ENCODE data around the gene ACKR1.

DNA sequence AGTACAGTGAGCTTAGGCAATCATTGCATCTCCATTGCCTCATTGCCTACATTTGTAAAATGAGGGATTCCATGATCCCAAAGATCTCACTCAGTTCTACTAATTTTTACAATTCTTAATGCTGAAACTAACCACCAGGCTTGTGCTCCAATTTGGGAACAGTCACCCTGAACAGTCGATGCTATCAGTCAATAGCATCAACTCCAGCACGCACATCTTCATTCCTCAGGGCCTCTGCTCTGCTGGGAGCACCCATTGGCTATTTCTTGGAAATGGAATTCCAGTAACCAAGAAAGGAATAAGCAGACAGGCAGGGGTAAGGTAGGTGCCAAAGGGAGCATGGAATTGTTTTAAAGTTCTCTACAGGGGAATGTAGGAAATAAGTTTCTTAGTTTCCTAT lies 14.2 kb upstream of the ACKR1 start:
- TF ChIP-seq, protein P1, sequence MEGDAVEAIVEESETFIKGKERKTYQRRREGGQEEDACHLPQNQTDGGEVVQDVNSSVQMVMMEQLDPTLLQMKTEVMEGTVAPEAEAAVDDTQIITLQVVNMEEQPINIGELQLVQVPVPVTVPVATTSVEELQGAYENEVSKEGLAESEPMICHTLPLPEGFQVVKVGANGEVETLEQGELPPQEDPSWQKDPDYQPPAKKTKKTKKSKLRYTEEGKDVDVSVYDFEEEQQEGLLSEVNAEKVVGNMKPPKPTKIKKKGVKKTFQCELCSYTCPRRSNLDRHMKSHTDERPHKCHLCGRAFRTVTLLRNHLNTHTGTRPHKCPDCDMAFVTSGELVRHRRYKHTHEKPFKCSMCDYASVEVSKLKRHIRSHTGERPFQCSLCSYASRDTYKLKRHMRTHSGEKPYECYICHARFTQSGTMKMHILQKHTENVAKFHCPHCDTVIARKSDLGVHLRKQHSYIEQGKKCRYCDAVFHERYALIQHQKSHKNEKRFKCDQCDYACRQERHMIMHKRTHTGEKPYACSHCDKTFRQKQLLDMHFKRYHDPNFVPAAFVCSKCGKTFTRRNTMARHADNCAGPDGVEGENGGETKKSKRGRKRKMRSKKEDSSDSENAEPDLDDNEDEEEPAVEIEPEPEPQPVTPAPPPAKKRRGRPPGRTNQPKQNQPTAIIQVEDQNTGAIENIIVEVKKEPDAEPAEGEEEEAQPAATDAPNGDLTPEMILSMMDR (IDR thresholded peaks at IDR 0.05) = no peak
- TF ChIP-seq EP300 (IDR thresholded peaks at IDR 0.05) = no peak
